Activated CD4-positive, alpha-beta T cell treated with anti-CD3 and anti-CD28 coated beads for 36 hours (primary cell): ENCODE results near the gene RASL12. TPM values are rescaled to one million over a fixed set of nuclear protein-coding genes. Genes with fewer than 3 reads are reported as not detected.
A peak's percentile ranks its signal among the peaks of the same experiment; 100 is the strongest.
"Not testable (repeated sequence)": the region's sequence is repeated elsewhere in the genome, so short reads cannot be mapped to it uniquely, and the experiment has no call there.

Experiments
- ATAC-seq: fragments of 200-7000 bp; cut with Tn5 transposase; one replicate; pipeline ENCODE4 v1.10.0; 2021; ENCODE audit warnings: mild to moderate bottlenecking, moderate library complexity
- CTCF ChIA-PET: fragments of 350-600 bp; sonication (Branson Sonifier 250); formaldehyde crosslinking; loops from one replicate; lab custom pipeline; 2021; ENCODE audit warnings: antibody characterized with exemption; lab: Charles Lee
- POLR2A ChIA-PET: fragments of 350-600 bp; sonication (Branson Sonifier 250); formaldehyde crosslinking; loops from one replicate; lab custom pipeline; 2021; ENCODE audit warnings: antibody characterized with exemption, inconsistent platforms; lab: Charles Lee
- DNase-seq: peaks from one replicate; pipeline ENCODE4 v3.0.0-alpha.2; 2020
- H3K27ac Mint-ChIP-seq: one replicate; pipeline ENCODE4 v1.8.0; 2021; ENCODE audit warnings: mixed read lengths
- H3K27me3 Mint-ChIP-seq: one replicate; pipeline ENCODE4 v1.8.0; 2021; ENCODE audit warnings: mixed read lengths
- H3K36me3 Mint-ChIP-seq: one replicate; pipeline ENCODE4 v1.8.0; 2021; ENCODE audit warnings: low read depth, mixed read lengths
- H3K4me1 Mint-ChIP-seq: one replicate; pipeline ENCODE4 v1.8.0; 2021; ENCODE audit warnings: mixed read lengths
- H3K4me3 Mint-ChIP-seq: one replicate; pipeline ENCODE4 v1.8.0; 2021; ENCODE audit warnings: mild to moderate bottlenecking, moderate library complexity, mixed read lengths
- H3K9me3 Mint-ChIP-seq: one replicate; pipeline ENCODE4 v1.8.0; 2021; ENCODE audit warnings: low read depth, mixed read lengths
- intact Hi-C, 2 experiments: fragments of 100-400 bp; cut with DNase I in 1 of 2; cut with micrococcal nuclease in 1 of 2; formaldehyde crosslinking; loops; one replicate each; pipeline versions ENCODE4 v1.14.2 to v1.15.1; 2022 to 2024; cut with DNase I, micrococcal nuclease
- total RNA-seq, 2 experiments: library from RNA; stranded (reverse); gene quantifications; one replicate each; pipeline ENCODE4 v1.2.3, GENCODE V29; 2021

Gene RASL12
- total RNA-seq, 2 experiments from 2014 or later, result not detected

- DNase-seq, result no peak
- intact Hi-C loops, result no loop called here
- no peak overlapping the region for H3K4me3 Mint-ChIP-seq
- H3K27me3 Mint-ChIP-seq, result no peaks in the 10 kb centered on the region
- CTCF ChIA-PET, result interaction anchor here (0.7 kb wide), 1 partner anchor 71 kb away, joined by 3 read pairs; no protein-coding TSS in a partner anchor
- ATAC-seq, result no peak
- peaks cover 58% of the 10 kb centered on the region for H3K36me3 Mint-ChIP-seq
- H3K27ac Mint-ChIP-seq, result no peak overlapping the region
- POLR2A ChIA-PET, result no interaction called here
- no peaks in the 10 kb centered on the region for H3K9me3 Mint-ChIP-seq
- H3K4me1 Mint-ChIP-seq, result no peaks in the 10 kb centered on the region
Measured at GRCh38 chr15:65021488-65021887, 46.3 kb downstream of the RASL12 start.

GRCh38 chr15:65020419-65020818, 47.4 kb downstream of the RASL12 start:
- peak; percentile 33 for ATAC-seq
- no peak overlapping the region for H3K27ac Mint-ChIP-seq
- no peak for DNase-seq
- no peaks in the 10 kb centered on the region for H3K4me1 Mint-ChIP-seq
- H3K4me3 Mint-ChIP-seq, result no peak overlapping the region
- ChIA-PET POLR2A (no interaction called here), CTCF (interaction anchor here (0.5 to 1.7 kb wide), 5 partner anchors 13 to 536 kb away, joined by 3 to 5 read pairs (median 3); no protein-coding TSS in a partner anchor)
- H3K36me3 Mint-ChIP-seq, result peaks cover 56% of the 10 kb centered on the region
- no peaks in the 10 kb centered on the region for H3K27me3 Mint-ChIP-seq
- intact Hi-C loops, result no loop called here
- H3K9me3 Mint-ChIP-seq, result no peaks in the 10 kb centered on the region

GRCh38 chr15:65011198-65011597, 56.6 kb downstream of the RASL12 start:
- POLR2A ChIA-PET, ATAC-seq: not testable (repeated sequence)

DNA sequence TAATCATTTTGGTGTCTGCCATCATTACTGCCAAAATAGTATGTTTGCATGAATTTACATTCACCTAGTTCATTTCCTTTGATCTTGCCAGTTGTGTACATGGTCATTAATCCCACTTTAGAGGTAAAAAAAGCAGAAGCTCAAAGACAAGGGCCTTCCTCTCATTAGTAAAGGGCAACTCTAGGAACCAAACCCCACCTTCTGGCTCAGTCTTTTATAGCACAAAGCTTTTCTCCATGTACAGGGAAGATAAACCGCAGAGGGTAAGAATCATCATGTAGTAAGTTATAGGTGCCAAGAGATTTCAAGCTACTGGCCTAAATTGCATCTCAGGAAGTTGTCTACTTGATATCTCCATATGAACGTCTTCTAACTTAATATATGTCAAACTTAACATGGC, 58.8 kb downstream of the RASL12 start:
- CTCF ChIA-PET, result interaction anchor here (0.9 kb wide), 2 partner anchors 243 to 321 kb away, joined by 3 read pairs; no protein-coding TSS in a partner anchor
- ATAC-seq (no peak), DNase-seq (no peak)
- Mint-ChIP-seq H3K27me3 (no peaks in the 10 kb centered on the region), H3K4me1 (no peaks in the 10 kb centered on the region), H3K4me3 (no peak overlapping the region), H3K36me3 (peaks cover 30% of the 10 kb centered on the region), H3K27ac (peak overlapping the region; percentile 9), H3K9me3 (peaks cover 1% of the 10 kb centered on the region)
- POLR2A ChIA-PET, result no interaction called here
- intact Hi-C loops, result no loop called here

More at GRCh38 chr15:65011198-65011597, 56.6 kb downstream of the RASL12 start:
- intact Hi-C loops, DNase-seq, H3K4me1 Mint-ChIP-seq, H3K27me3 Mint-ChIP-seq, H3K9me3 Mint-ChIP-seq, H3K4me3 Mint-ChIP-seq, H3K27ac Mint-ChIP-seq: not testable (repeated sequence)
- CTCF ChIA-PET, result interaction anchor here (0.6 to 1.3 kb wide), 2 partner anchors 9 to 246 kb away, joined by 3 to 4 read pairs; no protein-coding TSS in a partner anchor
- peaks cover 45% of the 10 kb centered on the region for H3K36me3 Mint-ChIP-seq

DNA sequence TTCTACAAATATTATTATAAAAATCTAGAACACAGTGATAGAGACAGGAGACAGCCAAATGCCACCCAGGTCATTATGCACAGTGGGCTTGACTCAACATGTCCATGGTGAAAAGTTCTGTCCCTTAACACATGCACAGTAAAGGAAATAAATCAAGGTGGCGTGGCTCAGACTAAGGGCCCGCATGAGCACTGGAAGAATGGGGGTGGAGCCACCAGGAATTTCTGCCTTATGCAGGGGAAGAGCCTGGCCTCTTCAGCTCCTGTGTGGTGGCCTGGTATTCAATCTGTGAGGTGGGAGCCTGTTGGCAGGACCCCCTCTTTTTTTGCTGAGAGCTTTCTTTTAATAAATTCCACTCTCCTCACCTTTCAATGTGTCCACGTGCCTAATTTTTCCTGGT, 60.9 kb downstream of the RASL12 start:
- ATAC-seq, result no peak
- Mint-ChIP-seq H3K4me1 (no peaks in the 10 kb centered on the region), H3K27me3 (no peaks in the 10 kb centered on the region), H3K27ac (no peak overlapping the region), H3K36me3 (peaks cover 18% of the 10 kb centered on the region), H3K9me3 (no peaks in the 10 kb centered on the region), H3K4me3 (no peak overlapping the region)
- intact Hi-C loops, result no loop called here
- POLR2A ChIA-PET, result interaction anchor here (0.7 kb wide), 1 partner anchor 216 kb away, joined by 4 read pairs; no protein-coding TSS in a partner anchor
- DNase-seq, result no peak
- CTCF ChIA-PET, result no interaction called here

DNA sequence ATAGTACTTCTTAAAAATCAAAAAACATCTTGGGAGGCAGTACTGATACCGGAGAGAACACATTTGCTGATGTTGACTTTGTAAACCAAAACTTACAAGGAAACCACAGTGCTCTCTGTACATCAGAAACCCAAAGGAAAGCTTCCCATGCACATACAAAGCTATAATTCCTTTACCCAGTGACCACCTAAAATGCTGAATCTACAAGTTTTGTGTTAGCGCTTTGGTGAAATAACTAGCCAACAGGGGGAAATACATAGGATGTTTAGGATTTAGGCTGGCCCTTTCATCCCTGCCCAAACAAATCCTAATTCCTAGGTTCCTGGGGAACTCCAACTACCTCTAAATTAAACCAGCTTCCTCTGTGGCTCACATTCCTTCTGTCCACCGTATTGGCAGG, 62.8 kb downstream of the RASL12 start:
- Mint-ChIP-seq H3K27ac (no peak overlapping the region), H3K27me3 (no peaks in the 10 kb centered on the region), H3K36me3 (peaks cover 11% of the 10 kb centered on the region), H3K4me1 (no peaks in the 10 kb centered on the region), H3K4me3 (no peak overlapping the region), H3K9me3 (no peaks in the 10 kb centered on the region)
- ATAC-seq (no peak), DNase-seq (no peak)
- intact Hi-C loops, result no loop called here
- ChIA-PET POLR2A (interaction anchor here (0.6 kb wide), 2 partner anchors 11 to 111 kb away, joined by 4 to 6 read pairs; no protein-coding TSS in a partner anchor), CTCF (interaction anchor here (1.2 to 2.0 kb wide), 2 partner anchors 9 to 29 kb away, joined by 4 to 5 read pairs; no protein-coding TSS in a partner anchor)

Other genes starting within 250 kb of the RASL12 start
- gene PIF1, start 242.3 kb downstream of the RASL12 start, total RNA-seq, result 10 to 100 TPM; 30.0 to 36.3 TPM
- gene PLEKHO2, start 226.1 kb downstream of the RASL12 start, total RNA-seq, result 10 to 100 TPM; 11.4 to 13.3 TPM
- gene ANKDD1A, start 156.1 kb downstream of the RASL12 start, total RNA-seq, result 1 to 10 TPM in 1 of 2 experiments, under 1 TPM in 1; 0.81 to 1.0 TPM
- 10 to 100 TPM; 74.1 to 79.1 TPM for gene SPG21, start 78.1 kb downstream of the RASL12 start, total RNA-seq
- 10 to 100 TPM; 19.0 to 19.9 TPM for gene MTFMT, start 38.4 kb downstream of the RASL12 start, total RNA-seq
- not detected for gene SLC51B, start 22.6 kb downstream of the RASL12 start, total RNA-seq
- gene KBTBD13, start 8.8 kb upstream of the RASL12 start, total RNA-seq, result not detected
- gene UBAP1L, start 47.2 kb upstream of the RASL12 start, total RNA-seq, result 1 to 10 TPM; 2.7 to 3.2 TPM
- gene PDCD7, start 65.8 kb upstream of the RASL12 start, total RNA-seq, result 10 to 100 TPM; 16.6 to 24.8 TPM
- 10 to 100 TPM; 65.2 to 73.7 TPM for gene CLPX, start 117.4 kb upstream of the RASL12 start, total RNA-seq
- not detected for gene CILP, start 143.5 kb upstream of the RASL12 start, total RNA-seq
- gene PARP16, start 218.9 kb upstream of the RASL12 start, total RNA-seq, result 10 to 100 TPM; 17.9 to 20.1 TPM
- not detected for gene RNU5A-1, start 228.1 kb upstream of the RASL12 start, total RNA-seq
- not detected for gene RNU5B-1, start 236.7 kb upstream of the RASL12 start, total RNA-seq